ENCODE measurements around the gene SRD5A1.

DNA sequence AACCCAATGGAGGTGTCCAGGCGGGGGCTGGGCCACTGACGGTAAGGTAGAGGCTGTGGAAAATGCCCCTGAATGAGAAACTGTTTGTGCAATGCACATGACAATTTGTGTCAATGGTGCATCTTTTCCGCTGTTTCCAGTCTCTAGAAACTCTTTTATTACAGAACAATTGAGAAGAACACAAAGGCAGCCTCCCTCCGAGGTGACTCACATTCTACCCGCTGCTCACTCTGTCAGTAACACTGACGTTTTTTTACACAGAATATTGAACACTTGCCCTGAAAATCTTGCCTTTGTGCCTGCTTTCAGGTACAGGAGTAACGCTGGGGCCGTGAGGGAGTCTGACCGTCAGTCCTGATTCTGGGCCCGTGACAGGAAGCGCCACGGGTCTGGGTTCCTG, 68.3 kb downstream of the SRD5A1 start:
- TF ChIP-seq, protein P1, sequence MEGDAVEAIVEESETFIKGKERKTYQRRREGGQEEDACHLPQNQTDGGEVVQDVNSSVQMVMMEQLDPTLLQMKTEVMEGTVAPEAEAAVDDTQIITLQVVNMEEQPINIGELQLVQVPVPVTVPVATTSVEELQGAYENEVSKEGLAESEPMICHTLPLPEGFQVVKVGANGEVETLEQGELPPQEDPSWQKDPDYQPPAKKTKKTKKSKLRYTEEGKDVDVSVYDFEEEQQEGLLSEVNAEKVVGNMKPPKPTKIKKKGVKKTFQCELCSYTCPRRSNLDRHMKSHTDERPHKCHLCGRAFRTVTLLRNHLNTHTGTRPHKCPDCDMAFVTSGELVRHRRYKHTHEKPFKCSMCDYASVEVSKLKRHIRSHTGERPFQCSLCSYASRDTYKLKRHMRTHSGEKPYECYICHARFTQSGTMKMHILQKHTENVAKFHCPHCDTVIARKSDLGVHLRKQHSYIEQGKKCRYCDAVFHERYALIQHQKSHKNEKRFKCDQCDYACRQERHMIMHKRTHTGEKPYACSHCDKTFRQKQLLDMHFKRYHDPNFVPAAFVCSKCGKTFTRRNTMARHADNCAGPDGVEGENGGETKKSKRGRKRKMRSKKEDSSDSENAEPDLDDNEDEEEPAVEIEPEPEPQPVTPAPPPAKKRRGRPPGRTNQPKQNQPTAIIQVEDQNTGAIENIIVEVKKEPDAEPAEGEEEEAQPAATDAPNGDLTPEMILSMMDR (IDR thresholded peaks at IDR 0.05), result no peak
- TF ChIP-seq POLR2A (IDR thresholded peaks at IDR 0.05), result no peak
